ENCODE results near the gene TRAM2.

DNA sequence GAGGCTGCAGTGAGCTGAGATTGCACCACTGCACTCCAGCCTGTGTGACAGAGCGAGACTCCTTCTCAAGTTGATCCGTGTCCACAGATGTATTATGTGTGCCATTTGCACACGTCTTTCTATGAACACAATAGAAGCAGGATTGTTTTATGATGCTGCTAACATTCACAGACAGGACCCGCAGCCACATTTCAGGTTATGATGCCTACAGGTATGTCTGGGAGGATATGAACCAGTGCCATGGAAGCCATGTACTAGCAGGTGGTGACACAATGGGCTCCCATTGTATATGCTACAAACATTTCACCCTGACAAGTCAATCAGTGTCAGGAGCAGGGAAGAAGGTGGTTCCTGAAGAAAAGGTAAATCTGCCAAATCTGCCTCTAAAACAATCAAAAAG lies 4.3 kb downstream of the TRAM2 start:
- TF ChIP-seq, protein P1, sequence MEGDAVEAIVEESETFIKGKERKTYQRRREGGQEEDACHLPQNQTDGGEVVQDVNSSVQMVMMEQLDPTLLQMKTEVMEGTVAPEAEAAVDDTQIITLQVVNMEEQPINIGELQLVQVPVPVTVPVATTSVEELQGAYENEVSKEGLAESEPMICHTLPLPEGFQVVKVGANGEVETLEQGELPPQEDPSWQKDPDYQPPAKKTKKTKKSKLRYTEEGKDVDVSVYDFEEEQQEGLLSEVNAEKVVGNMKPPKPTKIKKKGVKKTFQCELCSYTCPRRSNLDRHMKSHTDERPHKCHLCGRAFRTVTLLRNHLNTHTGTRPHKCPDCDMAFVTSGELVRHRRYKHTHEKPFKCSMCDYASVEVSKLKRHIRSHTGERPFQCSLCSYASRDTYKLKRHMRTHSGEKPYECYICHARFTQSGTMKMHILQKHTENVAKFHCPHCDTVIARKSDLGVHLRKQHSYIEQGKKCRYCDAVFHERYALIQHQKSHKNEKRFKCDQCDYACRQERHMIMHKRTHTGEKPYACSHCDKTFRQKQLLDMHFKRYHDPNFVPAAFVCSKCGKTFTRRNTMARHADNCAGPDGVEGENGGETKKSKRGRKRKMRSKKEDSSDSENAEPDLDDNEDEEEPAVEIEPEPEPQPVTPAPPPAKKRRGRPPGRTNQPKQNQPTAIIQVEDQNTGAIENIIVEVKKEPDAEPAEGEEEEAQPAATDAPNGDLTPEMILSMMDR (conservative IDR thresholded peaks at IDR 0.05; ENCODE audit: low read depth, low read length) = no peak
- no peak for TF ChIP-seq EZH2 (IDR thresholded peaks at IDR 0.05; ENCODE audit: low read length, unreplicated experiment)
- TF ChIP-seq EZH2phosphoT487 (IDR thresholded peaks at IDR 0.05; ENCODE audit: borderline replicate concordance, low read length) = no peak

Data from PC-3 (cell line).